ENCODE data around the gene ASAP2.

ASAP2 gene

DNA sequence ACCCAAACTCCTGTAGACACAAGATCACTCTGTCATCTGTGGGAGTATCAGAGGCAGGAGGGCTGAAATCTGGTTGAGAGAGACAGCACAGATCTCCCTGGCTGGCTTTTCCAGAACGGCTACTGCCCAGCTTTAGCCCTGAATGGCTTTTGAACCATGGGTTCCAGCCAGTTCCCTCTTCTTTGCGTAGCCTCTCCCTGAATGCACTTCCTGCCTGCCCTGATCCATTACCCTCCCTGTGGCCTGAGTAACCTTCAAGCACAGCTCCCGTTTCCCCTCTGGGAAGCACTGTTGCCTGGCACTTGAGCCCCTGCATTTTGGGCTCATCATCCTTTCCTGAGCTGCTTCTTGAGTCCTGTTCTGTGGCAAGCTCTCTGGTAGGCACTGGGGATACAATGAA lies 68.8 kb downstream of the ASAP2 start:
- no peak for DNase-seq (ENCODE audit: low spot score)

DNA sequence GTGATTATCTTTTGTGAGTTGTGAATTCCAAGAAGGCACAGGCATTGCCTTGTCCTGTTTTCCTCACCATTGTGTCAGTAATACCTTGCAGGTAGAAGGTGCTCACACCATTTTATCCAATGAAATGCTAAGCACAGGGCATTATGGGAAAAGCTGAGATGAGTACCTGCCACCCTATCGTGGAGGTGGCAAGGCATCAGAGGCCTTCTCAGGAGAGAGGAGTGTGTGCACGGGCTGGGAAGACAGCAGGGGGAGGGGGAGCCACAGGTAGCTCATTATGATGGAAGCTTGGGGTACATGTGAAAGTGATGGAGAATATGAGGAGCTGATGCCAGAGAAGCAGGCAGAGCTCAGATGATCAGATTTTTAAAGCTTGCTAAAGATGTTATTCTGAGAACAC lies 69.5 kb downstream of the ASAP2 start:
- DNase-seq (ENCODE audit: low spot score) = no peak

DNA sequence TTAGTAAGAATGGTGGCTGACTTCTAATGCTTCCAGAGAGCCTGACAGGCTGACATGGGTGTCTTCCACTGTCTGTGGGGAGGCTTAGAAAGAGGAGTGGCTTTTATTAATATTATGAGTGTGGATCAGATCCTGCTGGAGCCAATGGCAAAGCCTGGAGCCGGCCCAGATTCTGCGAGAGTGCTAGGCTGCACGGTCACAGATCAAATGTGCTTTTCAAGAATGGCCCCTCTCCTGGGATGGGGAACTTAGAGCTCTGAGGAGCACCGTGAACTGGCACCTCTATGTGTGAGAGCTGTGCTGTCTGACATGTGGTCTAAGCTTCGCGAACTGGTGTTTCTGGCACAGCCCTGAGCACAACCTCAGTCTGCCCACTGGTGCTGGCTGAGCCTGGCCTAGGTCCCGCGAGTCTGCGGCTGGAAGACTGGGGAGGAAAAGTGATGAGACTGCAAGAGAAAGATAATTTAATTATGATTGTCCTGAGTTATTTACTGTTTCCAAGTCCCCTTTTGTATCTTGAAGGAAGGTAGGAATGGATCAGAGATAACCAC lies 70.4 kb downstream of the ASAP2 start:
- no peak for DNase-seq (ENCODE audit: low spot score)

DNA sequence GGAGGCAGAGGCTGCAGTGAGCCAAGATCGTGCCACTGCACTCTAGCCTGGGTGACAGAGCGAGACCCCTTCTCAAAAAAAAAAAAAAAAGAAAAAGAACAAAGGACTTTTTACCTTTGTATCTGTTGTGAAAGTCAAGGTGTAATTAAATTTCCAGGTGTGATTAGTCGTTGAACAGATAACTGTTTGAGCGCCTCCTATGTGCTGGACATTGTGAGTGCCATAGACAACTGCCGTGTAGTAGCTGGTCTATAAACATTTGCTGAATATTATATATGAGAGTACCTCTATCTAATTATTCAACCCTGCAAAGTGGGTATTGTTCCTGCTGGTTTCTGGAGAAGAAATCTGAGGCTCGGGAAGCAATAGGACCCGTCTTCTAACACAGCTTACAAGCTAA lies 71.8 kb downstream of the ASAP2 start:
- no peak for DNase-seq (ENCODE audit: low spot score)

DNA sequence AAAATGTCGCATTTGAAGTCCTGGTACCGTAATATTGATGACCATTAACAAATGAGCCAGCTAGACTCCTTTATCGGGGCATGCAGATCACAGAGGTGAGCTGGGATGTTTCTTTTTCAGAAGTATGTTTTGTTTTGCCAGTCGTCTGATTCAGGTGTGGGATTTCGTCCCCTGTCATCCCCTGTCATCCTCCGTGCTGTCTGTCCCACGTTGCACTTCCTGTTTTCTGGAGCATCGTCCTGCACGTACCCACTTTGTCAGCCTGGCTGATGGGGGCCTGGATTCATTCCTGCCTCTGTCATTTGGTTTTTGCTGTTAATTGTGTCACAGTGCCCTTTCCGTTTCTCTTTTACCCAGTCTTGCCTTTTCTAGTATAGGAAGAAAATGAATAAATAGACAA lies 72.8 kb downstream of the ASAP2 start:
- DNase-seq (ENCODE audit: low spot score) = no peak

DNA sequence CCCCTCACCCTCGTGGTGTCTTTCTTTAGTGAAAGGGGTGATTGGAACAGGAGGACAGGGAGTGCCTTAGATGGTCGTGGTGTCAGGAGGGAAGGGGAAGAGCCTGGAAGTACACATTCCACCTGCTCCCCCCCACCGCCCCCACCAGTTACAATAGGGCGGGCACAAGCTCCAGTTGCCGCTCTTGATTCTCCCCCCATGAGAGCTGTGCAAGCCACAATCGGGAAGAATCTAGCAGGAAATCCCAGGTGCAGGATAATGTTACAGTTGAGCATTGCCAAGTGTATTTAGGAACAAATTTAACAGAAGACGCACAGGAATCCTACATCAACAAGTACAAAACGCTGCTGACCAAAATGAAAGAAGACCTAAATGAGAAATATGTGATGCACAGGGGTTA lies 73.6 kb downstream of the ASAP2 start:
- DNase-seq (ENCODE audit: low spot score) = no peak

DNA sequence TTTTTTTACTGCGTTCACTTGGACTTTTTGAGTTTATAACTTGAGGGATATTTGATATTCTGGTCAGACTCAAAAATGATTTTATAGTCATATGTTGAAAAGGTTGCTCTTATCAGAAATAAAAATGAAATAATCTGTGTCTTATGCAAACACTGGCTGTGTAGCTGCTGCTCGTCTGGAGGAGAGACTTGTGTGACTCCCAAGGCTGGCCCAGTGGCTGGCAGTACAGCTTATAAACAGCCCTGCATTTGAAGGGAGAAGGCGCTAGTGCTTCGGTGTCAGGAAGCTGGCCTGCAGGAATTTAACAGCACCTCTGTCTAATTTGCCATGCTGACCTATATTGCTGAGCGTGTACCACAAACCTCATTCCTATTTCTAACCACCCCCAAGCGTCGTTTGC lies 74.5 kb downstream of the ASAP2 start:
- DNase-seq (ENCODE audit: low spot score) = no peak

DNA sequence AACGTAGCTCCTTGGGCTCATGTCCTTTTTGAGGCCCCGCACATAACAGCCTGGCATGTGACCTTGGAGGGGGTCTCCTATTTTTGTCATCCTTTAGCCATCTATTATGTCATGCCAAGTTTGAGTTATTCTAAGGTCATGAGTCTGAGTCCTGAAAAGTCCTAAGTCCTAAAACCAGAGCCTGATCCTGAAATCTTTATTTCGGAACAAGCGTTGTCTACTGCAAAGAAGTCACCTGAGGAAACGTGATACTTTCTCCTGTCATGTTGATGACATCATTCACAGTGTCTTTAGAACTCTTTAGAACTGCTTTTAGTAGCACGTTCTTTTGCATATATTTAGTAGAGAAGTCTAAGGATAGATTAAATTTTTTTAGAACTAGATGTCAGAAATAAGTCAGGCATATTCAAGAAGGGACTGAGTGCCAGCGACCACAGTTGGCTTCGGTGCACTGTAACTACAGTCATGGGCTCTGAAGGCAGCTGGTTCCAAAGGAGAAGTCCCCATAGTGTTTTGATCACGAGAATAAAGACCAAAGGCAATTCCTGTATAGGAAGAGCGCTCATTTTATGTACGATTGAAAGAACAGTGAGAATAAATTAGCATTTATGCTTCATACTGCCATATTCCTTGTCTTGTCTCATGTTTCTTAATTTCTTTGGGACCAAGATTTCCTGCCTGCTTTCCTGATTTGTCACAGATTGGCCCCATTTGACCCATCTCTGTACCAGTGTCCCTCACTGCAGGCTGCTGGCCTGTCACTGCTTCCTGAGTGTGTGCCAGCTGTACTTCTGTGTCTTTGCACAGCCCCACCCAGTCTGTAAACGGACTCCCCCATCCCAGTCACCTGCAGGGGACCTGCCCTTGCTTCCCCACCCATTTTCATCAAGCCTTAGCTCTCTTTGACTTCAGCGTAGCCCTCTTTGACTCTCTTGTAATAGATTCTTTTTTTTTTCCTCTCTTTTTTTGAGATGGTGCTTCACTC lies 75.8 kb downstream of the ASAP2 start:
- DNase-seq (ENCODE audit: low spot score) = no peak

DNA sequence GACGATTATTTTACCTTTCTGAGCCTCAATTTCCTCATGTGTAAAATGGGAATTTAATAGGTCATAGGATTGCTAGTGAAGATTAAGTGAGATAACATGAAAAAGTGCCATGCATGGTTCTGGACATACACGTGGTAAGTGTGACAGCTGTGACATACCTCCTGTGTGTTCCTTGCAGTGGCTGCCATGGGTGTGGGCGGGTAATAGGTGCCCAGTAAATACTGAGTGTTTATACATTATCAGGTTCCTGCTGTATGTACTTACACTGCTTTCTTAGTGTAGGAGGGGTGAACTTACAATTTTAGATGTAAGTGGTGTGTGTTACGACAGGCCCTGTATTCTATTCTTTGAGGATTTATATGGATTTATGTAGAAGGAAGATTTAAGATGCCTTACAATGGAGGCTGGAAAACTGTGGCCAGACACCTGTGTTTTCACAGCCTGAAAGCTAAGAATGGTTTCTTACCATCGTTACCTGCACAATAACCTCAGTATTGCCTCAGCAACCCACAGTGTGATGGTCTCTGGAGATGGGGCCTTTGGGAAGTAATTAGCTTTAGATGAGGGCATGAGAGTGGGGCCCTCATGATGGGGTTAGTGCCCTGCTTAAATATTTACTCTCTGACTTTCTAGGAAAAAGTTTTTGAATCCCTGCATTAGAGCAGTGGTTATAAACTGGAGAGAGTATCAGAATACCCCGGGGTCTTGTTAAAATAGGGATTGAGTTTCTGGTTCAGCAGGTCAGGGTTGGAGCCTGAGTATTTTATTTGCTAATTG lies 78.1 kb downstream of the ASAP2 start:
- DNase-seq (ENCODE audit: low spot score) = no peak

DNA sequence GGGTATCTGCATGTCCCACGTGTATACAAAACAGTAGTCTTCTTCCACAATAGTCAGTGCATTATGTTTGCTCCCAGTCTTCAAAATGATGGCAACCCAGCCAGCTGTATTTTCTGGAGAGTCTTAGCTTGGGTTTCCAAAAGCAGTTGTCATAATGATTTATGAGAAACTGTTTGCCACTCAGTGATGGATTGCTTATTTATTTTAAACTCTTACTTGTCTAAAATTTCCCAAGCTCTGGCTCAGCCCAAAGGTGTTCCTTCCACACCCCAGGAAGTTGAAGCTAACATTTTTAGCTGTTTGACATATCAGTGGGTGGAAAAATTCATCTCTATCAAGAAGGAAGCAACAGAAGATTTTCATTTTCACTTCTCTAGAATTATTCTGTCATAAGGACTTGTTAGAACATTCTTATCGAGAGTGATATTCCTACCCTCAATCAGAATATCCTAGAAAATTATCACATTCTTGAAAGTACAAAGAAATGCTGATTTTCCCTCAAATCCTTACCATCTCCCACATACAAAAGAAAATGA lies 78.8 kb downstream of the ASAP2 start:
- DNase-seq (ENCODE audit: low spot score) = no peak

DNA sequence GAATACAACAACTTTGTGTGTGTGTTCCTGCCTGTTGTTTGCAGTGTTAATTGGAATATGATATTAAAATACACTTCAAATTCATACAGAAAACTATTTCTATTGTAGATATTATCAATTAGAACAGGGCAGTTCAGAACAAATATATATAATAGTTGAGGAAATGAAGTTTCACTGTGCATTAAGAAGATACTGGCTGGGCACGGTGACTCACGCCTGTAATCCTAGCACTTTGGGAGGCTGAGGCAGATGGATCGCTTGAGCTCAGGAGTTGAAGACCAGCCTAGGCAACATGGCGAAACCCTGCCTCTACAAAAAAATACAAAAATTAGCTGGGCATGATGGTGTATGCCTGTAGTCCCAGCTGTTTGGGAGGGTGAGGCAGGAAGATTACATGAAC lies 79.3 kb downstream of the ASAP2 start:
- DNase-seq (ENCODE audit: low spot score) = no peak

DNA sequence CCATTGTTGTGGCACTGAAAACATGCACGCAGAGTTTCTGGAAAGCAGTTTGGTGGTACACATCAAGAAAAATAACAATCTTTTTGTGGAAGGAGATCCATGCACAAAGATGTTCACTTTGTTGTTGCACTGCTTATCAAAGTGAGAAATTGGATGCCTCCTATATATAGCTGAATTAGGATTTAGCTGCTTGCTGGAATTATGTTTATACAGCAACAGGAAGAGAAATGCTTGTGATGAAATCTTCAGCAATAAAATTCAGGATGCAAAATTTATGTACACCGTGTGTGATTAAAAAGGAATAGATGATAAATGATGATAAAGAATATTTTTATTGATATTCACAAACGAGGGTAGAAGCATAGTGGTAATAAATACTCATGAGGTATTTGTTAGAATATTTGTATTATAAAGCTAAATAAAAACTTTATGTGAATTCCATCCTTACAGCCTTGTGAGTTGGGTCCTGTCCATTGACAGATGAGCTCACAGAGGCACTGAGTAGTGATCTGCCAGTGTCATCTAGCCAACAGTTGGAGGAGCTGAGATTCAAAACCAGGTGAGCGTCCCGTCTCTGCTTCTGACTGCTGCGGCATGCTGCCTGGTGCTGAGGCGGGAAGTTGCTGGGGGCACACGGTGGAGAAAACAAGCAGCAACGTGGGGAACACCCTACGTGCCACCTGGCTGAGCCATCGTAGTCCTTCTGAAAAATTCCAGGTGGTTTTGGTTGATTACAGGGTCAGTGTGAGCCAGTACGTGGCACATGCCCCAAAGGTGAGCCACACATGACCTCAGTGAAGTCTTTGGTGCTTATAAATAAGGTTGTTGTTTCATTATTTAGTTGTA lies 80.2 kb downstream of the ASAP2 start:
- DNase-seq (ENCODE audit: low spot score) = no peak

DNA sequence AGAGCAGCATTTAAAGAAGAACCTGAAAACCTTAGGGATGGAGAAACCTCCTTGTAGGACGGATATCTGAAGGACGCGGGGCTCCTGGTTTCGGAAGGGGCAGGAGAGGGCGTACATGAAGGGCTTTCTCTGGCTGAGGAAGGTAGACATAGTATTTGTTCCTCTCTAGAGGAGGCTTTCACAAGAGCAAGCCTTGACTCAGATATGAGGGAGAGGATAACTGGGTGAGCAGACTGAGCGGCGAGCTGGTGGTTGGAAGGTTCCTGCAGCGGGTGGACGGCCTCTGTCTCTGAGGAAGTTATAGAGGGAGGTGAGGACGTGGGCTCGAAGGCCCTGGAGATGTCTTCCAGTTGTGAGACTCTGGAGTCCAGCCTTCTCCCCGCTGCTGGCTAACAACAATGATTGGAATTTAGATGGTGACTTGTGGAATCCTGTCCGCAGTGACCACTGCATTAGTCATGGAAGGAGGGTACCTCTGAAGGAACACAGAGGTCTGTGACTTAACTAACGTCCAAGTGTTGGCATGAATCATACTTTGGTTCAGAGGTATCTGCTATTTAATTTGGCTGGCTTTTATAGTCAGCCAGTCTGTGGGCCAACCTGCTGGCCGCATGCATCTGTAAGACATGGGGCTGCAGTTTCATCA lies 80.9 kb downstream of the ASAP2 start:
- DNase-seq (ENCODE audit: low spot score) = no peak

DNA sequence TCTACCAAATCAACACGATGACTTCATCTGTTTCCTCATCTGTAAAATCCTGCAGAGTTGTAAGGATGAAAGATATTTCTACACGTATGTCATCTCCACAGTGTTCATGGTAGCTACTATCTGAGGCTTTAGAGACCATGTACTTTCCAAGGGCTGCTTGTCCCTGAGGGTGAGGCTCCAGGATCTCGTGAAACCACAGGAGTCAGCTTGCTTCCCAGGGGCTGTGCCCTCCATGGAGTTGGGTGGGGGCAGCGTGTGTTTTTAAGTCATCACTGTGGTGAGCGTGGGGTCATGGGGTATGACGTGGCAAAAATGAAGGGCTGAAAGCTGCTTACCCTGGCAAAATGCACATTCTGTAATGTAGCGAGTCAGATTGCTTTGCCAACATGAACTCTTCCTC lies 81.6 kb downstream of the ASAP2 start:
- no peak for DNase-seq (ENCODE audit: low spot score)

DNA sequence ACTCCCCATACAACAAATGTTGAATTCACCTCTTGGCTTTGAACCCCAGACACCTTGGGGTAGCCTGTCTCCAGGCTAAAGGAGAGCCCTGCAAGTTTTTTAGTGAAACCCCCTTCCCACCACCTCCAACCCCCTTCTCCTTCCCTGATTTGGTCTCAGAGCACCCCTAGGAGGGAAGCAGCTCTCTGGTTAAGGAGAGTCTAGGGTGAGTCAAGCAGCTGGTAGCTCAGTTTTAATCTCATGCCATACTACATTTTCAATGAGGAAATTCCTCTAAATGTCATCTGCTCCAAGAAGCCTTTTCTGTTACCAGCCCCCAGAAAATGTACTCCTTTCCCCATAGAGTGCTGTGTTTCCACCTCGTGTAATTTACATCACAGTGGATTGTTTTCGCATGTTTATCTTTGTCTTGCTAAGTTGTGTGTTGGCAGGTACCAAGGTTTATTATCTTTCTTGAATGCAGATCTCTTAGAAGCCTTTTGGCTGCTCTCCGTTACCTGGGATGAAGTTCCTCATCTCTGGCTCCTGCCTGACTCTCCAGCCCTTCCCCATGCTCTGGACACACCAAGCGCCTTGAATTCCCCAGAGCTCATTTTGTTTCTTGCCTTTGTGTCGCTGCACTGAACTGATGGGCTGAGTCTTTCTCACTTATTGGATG lies 82.2 kb downstream of the ASAP2 start:
- DNase-seq (ENCODE audit: low spot score) = no peak

DNA sequence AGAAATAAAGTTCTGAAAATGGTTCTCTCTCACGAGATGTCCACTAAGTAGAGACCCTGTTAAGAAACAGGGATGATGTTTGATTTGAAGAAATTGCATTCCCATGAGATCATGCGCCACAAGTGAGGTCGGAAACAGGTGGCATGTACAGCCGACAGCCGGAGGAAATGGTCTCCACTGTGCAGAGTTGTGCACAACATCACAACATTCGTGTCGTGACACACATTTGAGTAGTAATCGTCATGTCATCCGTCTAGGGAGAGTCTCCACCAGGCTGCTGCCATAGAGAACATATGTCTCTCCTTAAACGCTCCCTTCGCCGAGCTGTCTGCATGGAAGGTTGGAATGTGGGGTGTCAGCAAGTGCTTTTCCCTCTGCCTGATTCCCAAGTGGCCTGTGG lies 84.7 kb downstream of the ASAP2 start:
- no peak for DNase-seq (ENCODE audit: low spot score)

DNA sequence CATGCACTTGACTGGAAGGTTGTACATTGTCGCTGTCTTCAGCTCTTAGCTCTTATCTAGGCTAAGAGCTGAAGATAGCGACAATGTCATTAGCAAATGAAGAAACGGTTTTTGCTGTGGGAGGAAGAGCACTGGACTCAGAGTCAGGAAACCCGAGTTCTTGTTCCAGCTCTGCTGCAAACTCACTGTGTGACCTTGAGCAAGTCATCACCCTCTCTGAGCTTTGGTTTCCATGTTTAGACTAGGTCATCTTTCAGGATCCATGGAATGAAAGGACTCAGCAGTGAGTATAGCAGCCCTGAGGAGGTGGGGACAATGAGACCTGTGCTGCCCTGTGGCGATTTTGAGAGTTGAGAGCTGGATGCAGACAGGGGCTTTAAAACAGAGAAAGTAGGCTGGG lies 85.3 kb downstream of the ASAP2 start:
- no peak for DNase-seq (ENCODE audit: low spot score)

DNA sequence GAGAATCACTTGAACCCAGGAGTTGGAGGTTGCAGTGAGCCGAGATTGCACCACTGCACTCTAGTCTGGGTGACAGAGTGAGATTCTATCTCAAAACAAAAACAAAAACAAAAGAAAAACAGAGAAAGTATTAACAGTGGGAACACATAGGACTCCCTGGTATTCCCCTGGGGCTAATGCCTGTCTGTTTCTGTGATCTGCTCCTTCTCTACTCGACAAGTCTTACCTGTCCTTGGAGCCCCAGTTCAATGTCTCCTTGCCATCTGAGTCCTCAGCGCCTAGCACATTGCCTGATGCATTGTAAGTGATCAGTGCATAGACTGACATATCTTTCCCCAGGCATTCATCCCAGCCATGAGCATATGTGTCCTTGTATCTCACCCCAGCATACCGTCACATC lies 85.8 kb downstream of the ASAP2 start:
- DNase-seq (ENCODE audit: low spot score) = no peak

DNA sequence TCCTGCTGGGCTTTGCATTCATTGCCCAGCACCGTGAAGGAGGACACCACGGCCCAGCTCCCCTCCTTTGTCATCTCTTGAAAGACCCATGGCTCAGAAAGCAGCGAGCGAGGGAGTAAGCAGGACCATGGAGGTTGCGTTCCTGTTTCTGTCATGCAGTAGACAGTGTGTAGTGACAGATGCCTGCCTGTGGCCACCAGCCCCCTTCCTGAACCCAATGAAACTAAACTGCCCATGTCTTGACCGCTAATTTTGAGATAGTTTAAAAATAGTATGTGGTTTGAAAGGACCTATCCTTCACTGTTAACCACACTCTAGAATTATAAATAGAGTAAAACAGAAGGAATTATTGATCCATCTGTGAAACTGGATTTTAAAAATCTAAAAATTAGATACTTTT lies 88.2 kb downstream of the ASAP2 start:
- no peak for DNase-seq (ENCODE audit: low spot score)

DNA sequence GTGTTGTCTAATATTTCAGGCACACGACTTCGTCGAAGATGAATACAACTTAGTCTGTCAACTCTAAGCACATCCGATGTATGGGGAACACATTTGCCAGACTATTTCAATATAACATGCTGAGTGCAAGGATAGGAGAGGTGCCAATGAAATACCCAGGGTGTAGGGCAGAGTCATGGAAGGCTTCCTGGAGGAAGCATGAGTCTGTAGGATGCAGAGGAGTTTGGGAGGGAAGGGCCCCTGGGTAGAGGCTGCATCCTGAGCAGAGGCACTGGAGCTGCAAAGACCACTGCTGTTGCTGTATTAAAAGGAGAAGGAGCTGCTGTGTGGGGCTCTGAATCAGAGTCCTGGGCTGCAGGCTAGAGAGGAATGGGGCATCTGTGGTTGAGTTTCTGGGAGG lies 89.9 kb downstream of the ASAP2 start:
- no peak for DNase-seq (ENCODE audit: low spot score)

DNA sequence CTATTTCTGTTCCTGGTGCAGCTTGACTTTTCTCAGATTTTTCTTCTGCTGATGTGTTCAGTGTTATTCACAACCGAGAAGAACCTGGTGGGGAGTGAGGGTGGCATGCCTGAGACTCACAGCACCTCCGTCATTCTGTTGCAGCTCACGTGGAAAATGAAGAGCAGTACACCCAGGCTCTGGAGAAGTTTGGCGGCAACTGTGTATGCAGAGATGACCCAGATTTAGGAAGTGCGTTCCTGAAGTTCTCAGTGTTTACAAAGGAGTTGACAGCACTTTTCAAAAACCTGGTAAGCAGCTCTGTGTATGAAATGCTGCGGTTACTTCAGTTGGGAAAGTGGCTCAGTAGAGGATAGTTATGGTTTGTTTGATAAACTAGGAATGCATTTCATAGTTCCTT lies 90.5 kb downstream of the ASAP2 start:
- DNase-seq (ENCODE audit: low spot score) = no peak
